Measurements from ENCODE around the gene RFX8.
A peak's percentile ranks its signal among the peaks of the same experiment; 100 is the strongest.

RFX8 gene

DNA sequence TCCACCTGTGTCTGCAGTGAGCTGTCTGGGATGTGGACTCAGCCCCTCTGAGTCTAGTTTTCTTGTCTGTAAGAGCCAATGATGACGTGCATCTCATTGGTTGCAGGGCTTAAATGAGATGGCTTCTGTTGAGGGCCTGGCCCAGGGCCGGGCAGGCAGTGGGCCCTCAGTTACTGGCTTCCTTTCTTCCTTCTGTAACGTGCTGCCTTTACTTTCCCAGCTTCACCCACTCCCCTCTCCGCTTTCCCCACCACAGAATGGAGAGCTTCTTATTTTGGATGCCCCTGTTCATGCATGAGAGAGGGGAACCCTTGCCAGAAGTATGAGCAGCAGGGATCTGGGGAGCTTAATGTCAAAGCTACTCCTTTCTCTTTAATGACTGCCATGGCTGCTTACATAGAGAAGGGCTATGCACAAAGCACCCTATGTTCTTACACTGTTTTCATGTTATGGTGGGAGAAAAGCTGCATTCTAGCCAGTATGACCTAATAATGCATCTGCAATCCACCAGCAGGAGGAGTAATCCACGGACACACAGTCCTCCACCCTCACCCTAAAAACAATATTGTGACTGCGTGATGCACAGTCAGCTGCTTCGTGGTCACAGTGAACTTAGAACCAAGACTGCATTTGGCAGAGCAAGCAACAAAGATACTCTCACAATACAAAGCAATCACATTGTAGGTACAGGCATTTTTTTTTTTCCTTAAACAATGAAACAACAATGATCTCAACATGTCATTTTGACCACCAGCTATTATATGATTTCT is 124.8 kb downstream of the RFX8 start:
- DNase-seq (ENCODE audit: low read depth), result peak; percentile 81

DNA sequence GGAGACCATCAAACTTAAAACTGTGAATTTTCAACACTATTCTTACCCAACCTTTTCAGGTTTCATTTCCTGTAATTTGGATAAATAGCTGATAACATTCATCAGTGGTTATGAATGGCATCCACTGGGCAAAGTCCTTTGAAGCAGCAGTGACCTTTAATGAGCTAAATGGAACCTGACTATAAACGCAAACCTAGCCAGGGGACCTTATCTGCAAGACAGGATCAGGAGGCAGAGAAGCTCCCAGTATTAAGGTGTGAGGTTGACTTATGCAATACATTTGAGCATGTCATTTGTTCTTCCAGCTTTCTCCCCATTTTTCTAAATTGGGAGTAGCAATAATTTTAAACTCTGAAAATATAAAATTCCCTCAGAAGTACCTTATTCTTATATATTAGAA is 126.0 kb downstream of the RFX8 start:
- no peak for DNase-seq (ENCODE audit: low read depth)
